GM23338 (cell line): ENCODE results near the gene ANXA8L1.

Source experiments
- CREB1 ChIP-seq: fragments of 250-450 bp; sonication (Bioruptor Pico); IDR thresholded peaks from 2 replicates; pipeline ENCODE4 v1.5.0; 2020; ENCODE audit warnings: low read depth, mild to moderate bottlenecking, moderate library complexity
- CTCF ChIP-seq, 2 experiments: fragments of 200-600 bp in 1 of 2; sonication (generic) in 1 of 2; conservative IDR thresholded peaks; 2 replicates each; pipeline versions ENCODE4 v1.5.1 to v1.6.1; 2016 to 2017; ENCODE audit warnings: antibody characterized with exemption in 2 of 2, low read depth in 2 of 2, mild to moderate bottlenecking in 2 of 2, moderate library complexity in 1 of 2
- EZH2 ChIP-seq: fragments of 200-600 bp; sonication (generic); IDR thresholded peaks from one replicate; pipeline ENCODE4 v1.8.0; 2017; ENCODE audit warnings: antibody characterized with exemption, mild to moderate bottlenecking, low read depth; ENCODE audit not compliant: unreplicated experiment
- EZH2phosphoT487 ChIP-seq: fragments of 200-600 bp; sonication (generic); IDR thresholded peaks from one replicate; pipeline ENCODE4 v1.8.1; 2018; ENCODE audit warnings: antibody characterized with exemption; ENCODE audit not compliant: unreplicated experiment
- POLR2AphosphoS5 ChIP-seq: IDR thresholded peaks from 2 replicates; pipeline ENCODE4 v1.6.1; 2016; ENCODE audit warnings: antibody characterized with exemption, low read depth
- REST ChIP-seq: IDR thresholded peaks from one replicate; pipeline ENCODE4 v1.6.1; 2018; ENCODE audit warnings: antibody characterized with exemption; ENCODE audit not compliant: unreplicated experiment
- ZNF114 ChIP-seq: fragments of 250-450 bp; sonication (Bioruptor Pico); IDR thresholded peaks from 2 replicates; pipeline ENCODE4 v1.5.0; 2020; ENCODE audit warnings: mild to moderate bottlenecking, moderate library complexity
- ZNF331 ChIP-seq: fragments of 250-450 bp; sonication (Bioruptor Pico); IDR thresholded peaks from 2 replicates; pipeline ENCODE4 v1.5.0; 2020; ENCODE audit warnings: low read depth, mild to moderate bottlenecking, moderate library complexity

- TF ChIP-seq CTCF (conservative IDR thresholded peaks at IDR 0.05; ENCODE audit: low read depth in 2 of 2) (no peak), POLR2AphosphoS5 (no peak), EZH2phosphoT487 (no peak), EZH2 (no peak), ZNF114 (no peak), ZNF331 (CRISPR knock-in tag) (no peak), CREB1 (CRISPR knock-in tag) (no peak), REST (no peak)
Observed at GRCh38 chr10:46327685-46328084, 47.9 kb upstream of the ANXA8L1 start.
